GM12865 (cell line): ENCODE results near the gene NRM.
A peak's percentile ranks its signal among the peaks of the same experiment; 100 is the strongest.

Experiments
- DNase-seq: peaks from one replicate; pipeline ENCODE4 v3.0.0; 2010; ENCODE audit warnings: low read depth
- H3K4me3 ChIP-seq: 2 replicates; pipeline ENCODE4 v1.5.1; 2011; ENCODE audit warnings: mild to moderate bottlenecking, low read depth, low read length, control low read depth
- CTCF ChIP-seq: IDR thresholded peaks from 2 replicates; pipeline ENCODE4 v1.5.1; 2011; ENCODE audit warnings: low read length, control low read depth, low read depth, inconsistent platforms; ENCODE audit not compliant: insufficient read depth; ENCODE audit errors: missing control alignments

Gene NRM

GRCh38 chr6:30689985-30690384, 799 bp downstream of the NRM start:
- no peak for TF ChIP-seq CTCF
- peak overlapping the region; percentile 96 for H3K4me3 ChIP-seq
- DNase-seq = no peak

- no peak for TF ChIP-seq CTCF
- peak; percentile 26 for DNase-seq
- H3K4me3 ChIP-seq = peak overlapping the region; percentile 96
These were observed 1.5 kb downstream of the NRM start for GRCh38 chr6:30689022-30689865.

GRCh38 chr6:30688569-30688968, 2.2 kb downstream of the NRM start:
- no peak for TF ChIP-seq CTCF
- DNase-seq = peak; percentile 74
- peak overlapping the region; percentile 96 for H3K4me3 ChIP-seq

- peak; percentile 35 for DNase-seq
- no peak for TF ChIP-seq CTCF
- H3K4me3 ChIP-seq = peak overlapping the region; percentile 96
These were observed 2.9 kb downstream of the NRM start for GRCh38 chr6:30687659-30688431.

GRCh38 chr6:30686908-30687658, 3.7 kb downstream of the NRM start:
- DNase-seq = peak; percentile 98
- no peak for TF ChIP-seq CTCF

GRCh38 chr6:30686009-30686907, 4.5 kb downstream of the NRM start, which contains the start of gene PPP1R18:
PPP1R18 (minus strand) TSS chr6:30686645; CDS start chr6:30686018, 627 bp downstream.
- peak; percentile 85 for DNase-seq
- no peak for TF ChIP-seq CTCF
- peak within 1 kb of the TSS; percentile 96 for H3K4me3 ChIP-seq

More at GRCh38 chr6:30686908-30687658, 3.7 kb downstream of the NRM start:
- H3K4me3 ChIP-seq = peak overlapping the region; percentile 96
